ENCODE data around the gene SERPINB6.

GRCh38 chr6:3016473-3017280 is 45.3 kb upstream of the SERPINB6 start:
- TF ChIP-seq, protein P1, sequence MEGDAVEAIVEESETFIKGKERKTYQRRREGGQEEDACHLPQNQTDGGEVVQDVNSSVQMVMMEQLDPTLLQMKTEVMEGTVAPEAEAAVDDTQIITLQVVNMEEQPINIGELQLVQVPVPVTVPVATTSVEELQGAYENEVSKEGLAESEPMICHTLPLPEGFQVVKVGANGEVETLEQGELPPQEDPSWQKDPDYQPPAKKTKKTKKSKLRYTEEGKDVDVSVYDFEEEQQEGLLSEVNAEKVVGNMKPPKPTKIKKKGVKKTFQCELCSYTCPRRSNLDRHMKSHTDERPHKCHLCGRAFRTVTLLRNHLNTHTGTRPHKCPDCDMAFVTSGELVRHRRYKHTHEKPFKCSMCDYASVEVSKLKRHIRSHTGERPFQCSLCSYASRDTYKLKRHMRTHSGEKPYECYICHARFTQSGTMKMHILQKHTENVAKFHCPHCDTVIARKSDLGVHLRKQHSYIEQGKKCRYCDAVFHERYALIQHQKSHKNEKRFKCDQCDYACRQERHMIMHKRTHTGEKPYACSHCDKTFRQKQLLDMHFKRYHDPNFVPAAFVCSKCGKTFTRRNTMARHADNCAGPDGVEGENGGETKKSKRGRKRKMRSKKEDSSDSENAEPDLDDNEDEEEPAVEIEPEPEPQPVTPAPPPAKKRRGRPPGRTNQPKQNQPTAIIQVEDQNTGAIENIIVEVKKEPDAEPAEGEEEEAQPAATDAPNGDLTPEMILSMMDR (conservative IDR thresholded peaks at IDR 0.05): no peak
- TF ChIP-seq EZH2 (IDR thresholded peaks at IDR 0.05; ENCODE audit: low read depth): no peak
